ENCODE measurements around the gene TAB3.

GRCh38 chrX:30863974-30864373, 25.1 kb downstream of the TAB3 start:
- TF ChIP-seq GATA2 (IDR thresholded peaks at IDR 0.05; ENCODE audit: low read depth, low read length): no peak
- TF ChIP-seq GATA3 (IDR thresholded peaks at IDR 0.05; ENCODE audit: low read depth, low read length): no peak
